ENCODE measurements around the gene GID8. TPM values are rescaled to one million over a fixed set of nuclear protein-coding genes. Genes with fewer than 3 reads are reported as not detected.

GID8 gene
- total RNA-seq, 4 donors from 2014 or later: 39.6 to 59.3 (median 44.2) TPM

GRCh38 chr20:62891111-62891510, 46.8 kb upstream of the GID8 start:
- no peak for DNase-seq (ENCODE audit: low spot score in 2 of 2)
- 89 to 91% methylated on average over 15 of the region's 15 CpGs for WGBS, 2 donors
- H3K4me3 ChIP-seq (ENCODE audit: low read depth, poor library complexity, severe bottlenecking): no peak overlapping the region
- intact Hi-C loops (cut with DNase I; ENCODE audit: low total_unique reads): no loop called here
- TF ChIP-seq POLR2A (IDR thresholded peaks at IDR 0.05): no peak
- TF ChIP-seq CTCF (IDR thresholded peaks at IDR 0.05): no peak

DNA sequence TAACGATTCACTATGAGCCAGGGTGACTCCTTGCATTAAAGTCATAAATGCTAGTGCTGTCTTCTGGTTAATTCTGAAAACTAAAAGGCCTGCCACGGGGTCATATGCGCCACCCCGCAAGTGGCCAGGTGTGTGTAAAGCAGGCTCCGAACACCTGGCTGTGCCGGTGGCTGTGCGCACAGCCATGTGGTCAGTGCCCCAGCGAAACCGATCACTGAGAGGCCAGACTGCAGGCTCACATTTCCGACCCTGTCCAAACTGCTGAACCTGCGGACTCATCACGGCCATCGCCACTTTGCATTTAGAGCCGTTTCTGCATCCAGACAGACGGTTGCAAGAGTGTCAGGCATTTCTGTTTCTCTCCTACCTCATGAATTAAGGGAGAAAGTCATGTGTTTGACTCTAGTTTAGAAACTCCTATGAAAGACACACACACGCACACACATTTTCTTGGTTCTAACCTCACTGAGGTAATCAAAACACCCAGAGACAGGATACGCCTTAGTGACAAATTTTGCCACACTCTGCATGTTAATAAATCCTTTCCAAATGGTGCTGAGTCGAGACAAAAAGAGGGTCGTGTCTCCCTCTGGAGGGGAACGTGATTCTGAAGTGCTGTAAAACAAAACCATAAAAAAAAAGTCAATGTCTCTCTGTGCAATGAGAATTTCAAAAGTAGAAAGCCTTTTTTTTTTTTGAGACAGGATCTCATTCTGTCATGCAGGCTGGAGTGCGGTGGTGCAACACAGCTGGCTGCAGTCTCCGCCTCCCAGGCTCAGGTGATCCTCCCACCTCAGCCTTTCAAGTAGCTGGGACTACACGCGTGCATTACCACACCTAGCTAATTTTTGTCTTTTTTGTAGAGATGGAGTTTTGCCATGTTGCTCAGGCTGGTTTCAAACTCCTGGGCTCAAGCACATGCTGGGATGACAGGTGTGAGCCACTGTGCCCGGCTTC, 45.3 kb upstream of the GID8 start:
- intact Hi-C loops (cut with DNase I; ENCODE audit: low total_unique reads): no loop called here
- no peak overlapping the region for H3K4me3 ChIP-seq (ENCODE audit: low read depth, poor library complexity, severe bottlenecking)
- WGBS, 2 donors: 90 to 92% methylated on average over 25 of the region's 25 CpGs
- TF ChIP-seq POLR2A (IDR thresholded peaks at IDR 0.05): no peak
- DNase-seq (ENCODE audit: low spot score in 2 of 2): no peak

DNA sequence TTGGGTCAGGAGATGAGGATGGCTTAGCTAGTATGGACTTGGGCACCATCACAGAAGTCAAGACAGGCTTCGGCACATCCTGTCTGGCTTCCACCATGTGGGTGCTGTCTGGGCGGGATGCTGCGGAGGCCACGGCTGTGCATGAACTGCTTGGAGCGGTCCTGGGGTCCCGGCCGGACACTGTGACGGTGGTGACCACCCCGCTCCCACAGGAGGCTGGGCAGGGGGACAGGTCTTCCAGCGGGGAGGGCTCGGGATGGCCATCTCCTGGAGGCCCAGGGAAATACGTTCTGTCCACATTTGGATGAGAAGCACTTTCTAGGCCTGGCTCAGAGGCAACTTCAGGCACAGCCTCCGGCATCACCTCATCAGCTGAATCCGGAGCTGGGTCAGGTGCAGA, 44.2 kb upstream of the GID8 start:
- H3K4me3 ChIP-seq (ENCODE audit: low read depth, poor library complexity, severe bottlenecking): no peak overlapping the region
- WGBS, 2 donors: 95 to 97% methylated on average over 11 to 14 of the region's 14 CpGs
- intact Hi-C loops (cut with DNase I; ENCODE audit: low total_unique reads): no loop called here
- DNase-seq (ENCODE audit: low spot score in 2 of 2): no peak
- no peak for TF ChIP-seq CTCF (IDR thresholded peaks at IDR 0.05)
- TF ChIP-seq POLR2A (IDR thresholded peaks at IDR 0.05): no peak

DNA sequence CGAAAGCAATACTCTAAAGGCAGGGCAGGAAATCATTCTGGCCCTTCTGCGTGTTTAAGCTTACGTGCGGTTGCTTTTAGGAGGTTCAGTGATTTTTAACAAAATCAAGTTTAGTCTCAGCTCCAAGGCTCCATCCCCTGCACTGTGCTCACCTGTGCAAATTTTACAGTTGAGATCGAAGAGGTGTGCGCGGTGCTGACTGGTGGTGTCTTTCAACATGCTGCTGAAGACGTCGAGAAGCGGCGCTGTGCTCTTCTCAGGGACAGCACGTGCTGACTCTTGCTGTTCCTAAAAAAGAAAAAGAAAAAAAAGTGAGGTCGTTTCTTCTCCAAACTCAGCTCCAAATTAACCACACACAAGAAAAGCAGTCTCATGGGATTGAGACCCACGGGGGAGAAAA, 43.7 kb upstream of the GID8 start:
- H3K4me3 ChIP-seq (ENCODE audit: low read depth, poor library complexity, severe bottlenecking): no peak overlapping the region
- 92 to 93% methylated on average over 14 of the region's 14 CpGs for WGBS, 2 donors
- intact Hi-C loops (cut with DNase I; ENCODE audit: low total_unique reads): no loop called here
- TF ChIP-seq CTCF (IDR thresholded peaks at IDR 0.05) (no peak), POLR2A (IDR thresholded peaks at IDR 0.05) (no peak)
- DNase-seq (ENCODE audit: low spot score in 2 of 2): no peak

- WGBS, 2 donors: 92 to 95% methylated on average over 9 of the region's 9 CpGs
- no peak for DNase-seq (ENCODE audit: low spot score in 2 of 2)
- no peak overlapping the region for H3K4me3 ChIP-seq (ENCODE audit: low read depth, poor library complexity, severe bottlenecking)
- TF ChIP-seq POLR2A (IDR thresholded peaks at IDR 0.05): no peak
- no peak for TF ChIP-seq CTCF (IDR thresholded peaks at IDR 0.05)
- intact Hi-C loops (cut with DNase I; ENCODE audit: low total_unique reads): no loop called here
Observed at GRCh38 chr20:62895539-62895938, 42.4 kb upstream of the GID8 start.

GRCh38 chr20:62896526-62896925, 41.4 kb upstream of the GID8 start:
- intact Hi-C loops (cut with DNase I; ENCODE audit: low total_unique reads): no loop called here

More at GRCh38 chr20:62896526-62896925, 41.4 kb upstream of the GID8 start:
- TF ChIP-seq POLR2A (IDR thresholded peaks at IDR 0.05) (no peak), CTCF (IDR thresholded peaks at IDR 0.05) (no peak)
- 88 to 94% methylated on average over 16 of the region's 16 CpGs for WGBS, 2 donors
- no peak for DNase-seq (ENCODE audit: low spot score in 2 of 2)
- H3K4me3 ChIP-seq (ENCODE audit: low read depth, poor library complexity, severe bottlenecking): no peak overlapping the region
